ENCODE data around the gene PRKCB. TPM values are rescaled to one million over a fixed set of nuclear protein-coding genes. Genes with fewer than 3 reads are reported as not detected.

The PRKCB gene
- total RNA-seq, 1 donor from 2014 or later, result 1.7 TPM

DNA sequence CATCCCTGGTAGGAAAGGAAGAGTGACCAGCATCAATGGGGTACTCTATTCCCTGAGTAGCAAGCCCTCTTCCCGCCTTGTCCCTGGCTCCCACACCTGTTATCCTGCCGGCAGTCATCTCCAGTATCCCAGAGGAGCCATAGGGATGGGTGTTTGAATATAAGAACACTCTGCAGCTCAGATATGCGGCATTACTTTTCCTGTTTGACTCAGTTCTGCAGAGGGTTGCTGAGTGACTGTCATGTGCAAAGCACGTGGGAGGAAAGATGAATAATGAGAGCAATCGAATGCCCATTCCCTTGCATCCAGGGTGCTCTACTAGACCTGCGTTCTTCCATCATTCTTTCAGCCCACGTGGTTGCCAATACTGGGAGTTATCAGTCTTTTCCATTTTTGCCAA lies 115.1 kb downstream of the PRKCB start:
- intact Hi-C loops (cut with DNase I), result no loop called here
- no peak for DNase-seq
- no peak for ATAC-seq (ENCODE audit: poor library complexity)

DNA sequence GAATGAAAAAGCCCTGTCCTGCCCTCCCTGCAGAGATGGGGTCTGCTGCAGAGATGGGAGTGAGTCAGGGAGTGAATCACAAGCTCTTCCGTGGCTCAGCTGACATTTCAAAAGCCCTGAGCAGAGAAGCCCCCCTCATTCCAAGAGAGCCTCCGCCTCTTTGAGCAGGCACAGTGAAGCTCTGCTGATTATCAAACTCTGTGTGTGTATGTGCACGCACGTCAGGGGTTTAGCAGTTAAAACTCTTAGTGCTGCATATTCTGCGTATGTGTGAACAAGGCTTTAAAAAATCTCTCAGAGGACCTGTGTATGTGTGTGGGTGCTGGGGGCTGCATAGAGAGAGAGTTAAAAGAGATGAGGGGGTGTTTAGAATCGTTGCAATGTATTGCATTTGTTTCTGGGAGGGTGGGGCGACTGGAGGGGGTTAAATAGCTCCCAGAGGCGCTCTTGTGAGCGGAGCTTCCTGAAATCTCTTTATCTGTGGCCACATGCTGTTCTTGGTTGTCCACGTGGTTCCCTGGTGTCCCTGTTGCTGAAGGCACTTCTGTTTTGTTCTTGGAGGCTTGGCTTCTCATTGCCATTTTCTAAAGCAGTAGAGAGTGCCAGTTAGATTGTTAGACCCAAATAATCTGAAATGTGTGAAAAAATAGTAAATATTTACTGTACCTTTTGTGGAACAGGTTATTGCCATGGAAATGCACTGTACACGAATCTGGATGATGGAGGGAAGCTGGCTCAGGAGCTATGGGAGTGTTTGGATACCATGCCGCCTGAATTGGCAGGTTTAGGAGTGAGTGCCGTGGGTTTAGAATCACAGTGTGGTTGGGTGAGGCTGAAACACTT lies 116.6 kb downstream of the PRKCB start:
- no peak for ATAC-seq (ENCODE audit: poor library complexity)
- intact Hi-C loops (cut with DNase I), result no loop called here
- DNase-seq, result no peak

- DNase-seq (no peak), ATAC-seq (ENCODE audit: poor library complexity) (no peak)
These were observed 117.2 kb downstream of the PRKCB start for GRCh38 chr16:23952971-23953300.

GRCh38 chr16:23953476-23953875 lies 117.7 kb downstream of the PRKCB start:
- DNase-seq (no peak), ATAC-seq (ENCODE audit: poor library complexity) (no peak)
- intact Hi-C loops (cut with DNase I), result no loop called here

More at GRCh38 chr16:23952971-23953300, 117.2 kb downstream of the PRKCB start:
- intact Hi-C loops (cut with DNase I), result no loop called here

- ATAC-seq (ENCODE audit: poor library complexity) (no peak), DNase-seq (no peak)
- intact Hi-C loops (cut with DNase I), result no loop called here
These were observed 119.3 kb downstream of the PRKCB start for GRCh38 chr16:23955088-23955487.

GRCh38 chr16:23957287-23957686 lies 121.5 kb downstream of the PRKCB start:
- intact Hi-C loops (cut with DNase I), result no loop called here
- ATAC-seq (ENCODE audit: poor library complexity) (no peak), DNase-seq (no peak)

DNA sequence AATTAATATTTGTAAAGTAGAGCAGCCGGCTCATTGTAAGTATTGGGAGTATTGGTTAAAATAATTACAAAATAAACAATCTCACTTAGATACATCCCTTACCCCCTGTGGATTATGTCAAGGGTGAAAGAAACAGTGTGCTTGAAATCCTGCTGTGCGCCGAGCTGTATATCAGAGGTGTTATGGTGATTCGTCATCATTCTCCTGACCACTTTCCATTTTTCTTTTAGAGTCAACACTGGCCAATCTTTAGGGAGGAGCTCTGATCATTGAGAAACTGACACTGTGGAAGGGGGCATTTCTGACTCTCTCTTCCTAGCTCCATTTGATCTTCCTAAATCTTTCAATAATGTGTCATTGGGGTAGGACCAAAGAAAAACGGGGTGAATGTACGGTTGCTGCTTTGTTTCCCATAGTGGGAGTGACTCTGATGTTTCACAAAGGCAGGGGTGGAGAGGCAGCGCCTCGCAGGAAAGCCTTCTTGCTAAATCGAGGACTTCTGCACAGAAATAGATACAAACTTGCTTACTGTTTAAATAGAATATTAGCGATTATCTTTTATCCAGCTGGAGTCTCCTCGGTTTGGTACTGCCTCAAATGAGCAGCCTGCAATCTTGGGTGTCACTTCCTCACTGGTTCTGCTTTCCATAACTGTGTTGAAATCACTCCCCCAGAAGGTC lies 123.4 kb downstream of the PRKCB start:
- no peak for DNase-seq
- no peak for ATAC-seq (ENCODE audit: poor library complexity)
- intact Hi-C loops (cut with DNase I), result no loop called here

DNA sequence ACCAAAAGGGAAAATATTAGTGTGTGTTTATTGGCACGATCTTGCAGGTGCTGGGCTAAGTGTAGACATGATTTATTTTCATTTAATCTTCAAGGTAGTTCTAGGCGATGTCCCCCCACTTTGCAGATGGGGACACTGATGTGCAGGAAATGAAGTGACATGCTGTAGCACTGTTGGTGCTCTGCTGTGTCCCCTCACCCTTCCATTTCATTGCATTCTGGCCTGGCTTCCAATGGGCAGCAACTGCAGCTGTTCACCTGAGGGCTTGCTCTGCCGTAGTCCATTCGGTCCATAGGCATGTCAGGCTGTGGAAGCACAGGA lies 123.9 kb downstream of the PRKCB start:
- ATAC-seq (ENCODE audit: poor library complexity) (no peak), DNase-seq (no peak)
- intact Hi-C loops (cut with DNase I), result no loop called here

GRCh38 chr16:23960081-23960885 lies 124.5 kb downstream of the PRKCB start:
- intact Hi-C loops (cut with DNase I), result no loop called here
- ATAC-seq (ENCODE audit: poor library complexity) (no peak), DNase-seq (no peak)

GRCh38 chr16:23962001-23962400 lies 126.2 kb downstream of the PRKCB start:
- DNase-seq (no peak), ATAC-seq (ENCODE audit: poor library complexity) (no peak)
- intact Hi-C loops (cut with DNase I), result no loop called here

DNA sequence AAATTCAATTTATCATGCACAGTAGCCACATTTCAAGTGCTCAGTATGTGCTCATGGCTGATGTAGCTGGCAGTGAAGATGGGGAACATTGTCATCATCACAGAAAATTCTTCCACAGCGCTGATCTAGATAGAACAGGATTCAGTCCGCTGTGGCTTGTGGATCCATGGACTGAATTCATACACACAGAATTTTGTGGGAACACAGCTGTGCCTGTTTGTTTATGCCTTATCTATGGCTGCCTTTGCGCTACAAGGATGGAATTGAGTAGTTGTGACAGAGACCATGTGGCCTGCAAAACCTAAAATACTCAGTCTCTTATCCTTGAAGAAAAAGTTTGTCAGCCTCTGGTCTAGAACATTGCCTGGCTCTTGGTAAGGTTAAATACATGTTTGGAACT lies 128.4 kb downstream of the PRKCB start:
- ATAC-seq (ENCODE audit: poor library complexity) (no peak), DNase-seq (no peak)
- intact Hi-C loops (cut with DNase I), result no loop called here

- ATAC-seq (ENCODE audit: poor library complexity) (no peak), DNase-seq (no peak)
- intact Hi-C loops (cut with DNase I), result no loop called here
These were observed 129.5 kb downstream of the PRKCB start for GRCh38 chr16:23965137-23965733.

DNA sequence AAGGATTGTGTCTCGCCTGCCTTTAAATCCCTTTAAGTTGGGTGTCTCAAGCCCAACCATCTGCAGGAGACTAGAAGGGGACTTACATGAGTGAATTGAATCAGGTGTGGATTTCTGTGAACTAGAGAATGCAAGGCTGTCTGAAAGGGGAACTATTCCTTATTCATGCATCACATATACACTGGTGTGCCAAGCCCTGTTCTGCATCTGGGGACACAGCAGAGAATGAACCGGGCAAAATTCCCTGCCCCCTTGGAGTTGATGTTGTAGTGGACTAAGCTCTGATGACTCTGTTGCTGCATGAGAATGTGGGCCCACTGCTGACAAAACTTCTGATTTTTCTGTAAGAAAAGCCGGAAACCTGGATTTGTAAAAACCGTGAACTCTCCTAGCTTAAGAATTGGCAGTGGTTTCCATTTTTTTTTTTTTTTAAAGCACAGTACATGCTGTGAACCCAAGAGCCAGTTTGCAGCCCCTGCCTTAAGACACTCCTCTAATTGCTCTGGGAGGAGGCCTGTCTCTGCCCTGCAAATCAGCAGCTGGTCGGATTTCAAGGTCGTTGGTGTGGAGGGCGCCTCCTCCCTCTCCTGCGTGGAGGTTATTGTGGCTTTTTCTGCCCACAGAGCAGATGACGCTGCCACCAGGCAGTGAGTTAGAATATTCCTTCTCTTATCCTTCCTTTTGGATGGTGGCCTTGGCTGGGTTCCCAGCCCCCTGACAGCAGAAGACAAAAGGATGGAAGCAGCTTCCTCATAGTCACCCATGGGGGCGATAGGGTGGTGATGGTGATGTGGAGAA lies 131.0 kb downstream of the PRKCB start:
- intact Hi-C loops (cut with DNase I), result no loop called here
- ATAC-seq (ENCODE audit: poor library complexity), result no peak
- no peak for DNase-seq

DNA sequence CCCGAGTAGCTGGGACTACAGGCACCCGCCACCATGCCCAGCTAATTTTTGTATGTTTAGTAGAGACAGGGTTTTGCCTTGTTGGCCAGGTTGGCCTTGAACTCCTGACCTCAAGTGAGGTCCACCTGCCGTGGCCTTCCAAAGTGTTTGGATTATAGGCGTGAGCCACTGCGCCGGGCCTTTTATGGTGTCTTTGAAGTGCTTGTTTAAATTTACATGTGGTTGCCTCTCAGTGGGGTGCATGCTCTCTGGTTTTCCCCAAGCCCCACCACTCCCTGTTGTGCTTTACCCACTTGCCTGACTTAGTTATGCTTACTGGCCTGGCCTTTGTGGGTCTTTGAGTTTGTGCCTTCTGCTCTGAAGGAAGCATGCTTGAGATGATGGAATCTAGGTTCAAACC lies 132.0 kb downstream of the PRKCB start:
- intact Hi-C loops (cut with DNase I), result no loop called here
- DNase-seq (no peak), ATAC-seq (ENCODE audit: poor library complexity) (no peak)

GRCh38 chr16:23968176-23968575 lies 132.4 kb downstream of the PRKCB start:
- intact Hi-C loops (cut with DNase I), result no loop called here
- ATAC-seq (ENCODE audit: poor library complexity) (no peak), DNase-seq (no peak)

GRCh38 chr16:23969468-23970297 lies 133.9 kb downstream of the PRKCB start:
- no peak for DNase-seq
- intact Hi-C loops (cut with DNase I), result no loop called here
- ATAC-seq (ENCODE audit: poor library complexity), result no peak

DNA sequence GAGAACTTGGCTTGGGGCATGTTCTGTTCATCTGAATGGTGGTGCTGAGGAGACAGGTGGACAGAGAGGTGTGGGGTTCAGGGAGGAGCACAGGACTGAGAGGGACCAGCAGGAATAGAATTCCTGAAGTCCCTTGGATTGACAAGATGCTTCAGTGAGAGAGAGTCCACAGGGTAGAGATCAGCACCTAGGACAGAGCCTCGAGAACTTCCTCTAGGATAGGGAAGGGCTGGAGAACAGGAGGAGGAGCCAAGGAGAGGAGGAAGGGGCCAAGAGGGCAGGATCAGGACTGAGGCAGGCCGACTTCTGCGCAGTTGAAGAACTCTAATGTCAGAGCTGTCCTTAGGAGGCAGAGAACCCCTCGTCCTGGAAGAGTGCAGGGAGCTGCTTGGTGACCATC lies 138.4 kb downstream of the PRKCB start:
- ATAC-seq (ENCODE audit: poor library complexity) (no peak), DNase-seq (no peak)
- intact Hi-C loops (cut with DNase I), result no loop called here

GRCh38 chr16:23975293-23975692 lies 139.5 kb downstream of the PRKCB start:
- DNase-seq (no peak), ATAC-seq (ENCODE audit: poor library complexity) (no peak)
- intact Hi-C loops (cut with DNase I), result no loop called here
